GM23338 (cell line): Measurements from ENCODE around the gene NELFB. TPM values are rescaled to one million over a fixed set of nuclear protein-coding genes. Genes with fewer than 3 reads are reported as not detected.

ENCODE experiments used
- ATAC-seq: fragments of 200-7000 bp; cut with Tn5 transposase; 3 replicates; pipeline ENCODE4 v1.9.1; 2020
- DNase-seq: peaks from one replicate; pipeline ENCODE4 v3.0.0-alpha.2; 2015; ENCODE audit warnings: low spot score
- H2AFZ ChIP-seq: fragments of 200-600 bp; sonication (generic); 2 replicates; pipeline ENCODE4 v1.8.0; 2016; ENCODE audit warnings: antibody characterized with exemption, mild to moderate bottlenecking, moderate library complexity
- H3F3A ChIP-seq: fragments of 200-600 bp; sonication (generic); replicated peaks from 2 replicates; pipeline ENCODE4 v1.8.0; 2017; ENCODE audit warnings: antibody characterized with exemption, mixed run types, low read depth
- H3K27ac ChIP-seq: fragments of 200-600 bp; sonication (generic); 2 replicates; pipeline ENCODE4 v1.6.1; 2016; ENCODE audit warnings: low read depth
- H3K27me3 ChIP-seq: fragments of 200-600 bp; sonication (generic); 2 replicates; pipeline ENCODE4 v1.8.0; 2016; ENCODE audit warnings: mild to moderate bottlenecking, mixed run types, moderate library complexity; ENCODE audit not compliant: insufficient read depth
- H3K36me3 ChIP-seq: fragments of 200-600 bp; sonication (generic); 2 replicates; pipeline ENCODE4 v1.8.0; 2016; ENCODE audit warnings: mild to moderate bottlenecking; ENCODE audit not compliant: insufficient read depth
- H3K4me1 ChIP-seq: fragments of 200-600 bp; sonication (generic); 2 replicates; pipeline ENCODE4 v1.8.0; 2016; ENCODE audit warnings: mild to moderate bottlenecking, moderate library complexity; ENCODE audit not compliant: insufficient read depth
- H3K4me2 ChIP-seq: fragments of 200-600 bp; sonication (generic); 2 replicates; pipeline ENCODE4 v1.7.1; 2017; ENCODE audit warnings: mixed run types
- H3K4me3 ChIP-seq: fragments of 200-600 bp; sonication (generic); 2 replicates; pipeline ENCODE4 v1.6.1; 2016; ENCODE audit warnings: mixed run types
- H3K79me2 ChIP-seq: fragments of 200-600 bp; sonication (generic); replicated peaks from 2 replicates; pipeline ENCODE4 v1.8.0; 2017; ENCODE audit warnings: mild to moderate bottlenecking; ENCODE audit not compliant: insufficient read depth
- H3K9me2 ChIP-seq: fragments of 200-600 bp; sonication (generic); 2 replicates; pipeline ENCODE4 v1.8.0; 2017; ENCODE audit not compliant: insufficient read depth
- H4K20me1 ChIP-seq: fragments of 200-600 bp; sonication (generic); replicated peaks from 2 replicates; pipeline ENCODE4 v1.8.0; 2017; ENCODE audit warnings: mild to moderate bottlenecking; ENCODE audit not compliant: insufficient read depth
- H3K27ac Mint-ChIP-seq: 2 replicates; pipeline ENCODE4 v1.8.0; 2020; ENCODE audit warnings: inconsistent platforms, mild to moderate bottlenecking, moderate library complexity, mixed read lengths
- H3K27me3 Mint-ChIP-seq: 3 replicates; pipeline ENCODE4 v1.8.0; 2022; ENCODE audit warnings: low read depth, mild to moderate bottlenecking, moderate library complexity, mixed read lengths, inconsistent platforms; ENCODE audit not compliant: insufficient read depth, poor library complexity
- H3K36me3 Mint-ChIP-seq: 3 replicates; pipeline ENCODE4 v1.8.0; 2021; ENCODE audit warnings: low read depth, mild to moderate bottlenecking, inconsistent platforms, moderate library complexity, mixed read lengths
- H3K4me1 Mint-ChIP-seq: 3 replicates; pipeline ENCODE4 v1.8.0; 2020; ENCODE audit warnings: mild to moderate bottlenecking, inconsistent platforms, mixed read lengths
- H3K4me3 Mint-ChIP-seq: 3 replicates; pipeline ENCODE4 v1.8.0; 2021; ENCODE audit warnings: moderate library complexity, mild to moderate bottlenecking, inconsistent platforms, mixed read lengths
- H3K9me3 Mint-ChIP-seq: 3 replicates; pipeline ENCODE4 v1.8.0; 2020; ENCODE audit warnings: moderate library complexity, mild to moderate bottlenecking, inconsistent platforms, mixed read lengths
- CREB1 ChIP-seq: fragments of 250-450 bp; sonication (Bioruptor Pico); IDR thresholded peaks from 2 replicates; pipeline ENCODE4 v1.5.0; 2020; ENCODE audit warnings: low read depth, mild to moderate bottlenecking, moderate library complexity
- EZH2 ChIP-seq: fragments of 200-600 bp; sonication (generic); IDR thresholded peaks from one replicate; pipeline ENCODE4 v1.8.0; 2017; ENCODE audit warnings: antibody characterized with exemption, mild to moderate bottlenecking, low read depth; ENCODE audit not compliant: unreplicated experiment
- EZH2phosphoT487 ChIP-seq: fragments of 200-600 bp; sonication (generic); IDR thresholded peaks from one replicate; pipeline ENCODE4 v1.8.1; 2018; ENCODE audit warnings: antibody characterized with exemption; ENCODE audit not compliant: unreplicated experiment
- JUNB ChIP-seq: IDR thresholded peaks from one replicate; pipeline ENCODE4 v1.6.1; 2016; ENCODE audit warnings: antibody characterized with exemption; ENCODE audit not compliant: unreplicated experiment
- NANOG ChIP-seq: IDR thresholded peaks from 2 replicates; pipeline ENCODE4 v1.6.1; 2016; ENCODE audit warnings: antibody characterized with exemption, borderline replicate concordance
- POLR2AphosphoS5 ChIP-seq: IDR thresholded peaks from 2 replicates; pipeline ENCODE4 v1.6.1; 2016; ENCODE audit warnings: antibody characterized with exemption, low read depth
- STAT1 ChIP-seq: IDR thresholded peaks from one replicate; pipeline ENCODE4 v1.6.1; 2016; ENCODE audit warnings: antibody characterized with exemption; ENCODE audit not compliant: unreplicated experiment
- ZNF114 ChIP-seq: fragments of 250-450 bp; sonication (Bioruptor Pico); IDR thresholded peaks from 2 replicates; pipeline ENCODE4 v1.5.0; 2020; ENCODE audit warnings: mild to moderate bottlenecking, moderate library complexity
- ZNF331 ChIP-seq: fragments of 250-450 bp; sonication (Bioruptor Pico); IDR thresholded peaks from 2 replicates; pipeline ENCODE4 v1.5.0; 2020; ENCODE audit warnings: low read depth, mild to moderate bottlenecking, moderate library complexity
- polyA plus RNA-seq: library from polyadenylated mRNA; unstranded; fragments of >200 nt; fragmentation: Nextera tagmentation; extraction: Ambion mirVana; gene quantifications from 2 replicates; pipeline ENCODE4 v1.2.1, GENCODE V29; 2016
- total RNA-seq: library from RNA; depleted of rRNA; stranded (reverse); fragments of >200 nt; shearing (Covaris generic); gene quantifications from 2 replicates; pipeline ENCODE4 v1.2.3, GENCODE V29; 2014
- TF ChIP-seq, protein P1 (sequence below): fragments of 250-450 bp; sonication (Bioruptor Pico); IDR thresholded peaks from 2 replicates; pipeline ENCODE4 v1.5.0; 2020; ENCODE audit warnings: mild to moderate bottlenecking, moderate library complexity
- TF ChIP-seq, protein P2 (sequence below): IDR thresholded peaks from one replicate; pipeline ENCODE4 v1.6.1; 2018; ENCODE audit warnings: antibody characterized with exemption; ENCODE audit not compliant: unreplicated experiment
- TF ChIP-seq, protein P3 (sequence below): IDR thresholded peaks from 2 replicates; pipeline ENCODE4 v1.6.1; 2016; ENCODE audit warnings: antibody characterized with exemption
- TF ChIP-seq, protein P4 (sequence below), 2 experiments: fragments of 200-600 bp in 1 of 2; sonication (generic) in 1 of 2; conservative IDR thresholded peaks; 2 replicates each; pipeline versions ENCODE4 v1.5.1 to v1.6.1; 2016 to 2017; ENCODE audit warnings: antibody characterized with exemption in 2 of 2, low read depth in 2 of 2, mild to moderate bottlenecking in 2 of 2, moderate library complexity in 1 of 2

Gene NELFB
- total and polyA plus RNA-seq, 2 experiments from 2014 or later: 30.0 to 97.3 TPM

DNA sequence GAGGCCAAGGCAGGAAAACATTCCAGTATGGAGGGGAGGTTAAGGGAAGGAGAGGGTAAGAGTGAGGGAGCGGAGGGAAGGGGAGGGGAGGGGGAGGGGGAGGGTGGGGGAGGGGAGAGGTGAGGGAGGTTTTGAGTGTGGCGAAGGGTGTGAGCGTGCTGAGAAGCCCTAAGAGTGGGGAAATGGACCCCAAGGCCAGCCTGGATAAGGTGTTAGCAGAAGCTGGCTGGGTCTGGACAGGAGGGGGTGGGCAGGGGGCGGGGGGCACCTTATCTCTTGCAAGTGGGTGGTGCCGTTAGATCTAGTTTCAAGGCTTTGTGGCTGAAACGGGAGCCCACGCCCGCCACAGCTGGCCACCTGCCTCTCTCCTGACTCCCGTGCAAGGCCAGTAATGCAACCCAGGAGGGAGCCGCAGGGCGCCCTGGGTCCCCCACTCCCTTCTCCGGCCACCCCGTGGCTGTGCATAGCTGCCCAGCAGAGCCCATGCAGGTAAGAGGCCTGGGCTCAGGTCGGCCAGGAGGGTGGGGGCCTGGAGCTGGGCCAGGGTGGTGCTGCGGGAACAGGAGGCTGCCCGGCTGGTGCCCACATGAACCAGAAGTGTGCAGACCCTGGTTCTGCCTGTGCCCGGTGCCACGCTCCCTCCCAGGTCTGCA lies 27.1 kb upstream of the NELFB start (continued):
- TF ChIP-seq, protein P1, sequence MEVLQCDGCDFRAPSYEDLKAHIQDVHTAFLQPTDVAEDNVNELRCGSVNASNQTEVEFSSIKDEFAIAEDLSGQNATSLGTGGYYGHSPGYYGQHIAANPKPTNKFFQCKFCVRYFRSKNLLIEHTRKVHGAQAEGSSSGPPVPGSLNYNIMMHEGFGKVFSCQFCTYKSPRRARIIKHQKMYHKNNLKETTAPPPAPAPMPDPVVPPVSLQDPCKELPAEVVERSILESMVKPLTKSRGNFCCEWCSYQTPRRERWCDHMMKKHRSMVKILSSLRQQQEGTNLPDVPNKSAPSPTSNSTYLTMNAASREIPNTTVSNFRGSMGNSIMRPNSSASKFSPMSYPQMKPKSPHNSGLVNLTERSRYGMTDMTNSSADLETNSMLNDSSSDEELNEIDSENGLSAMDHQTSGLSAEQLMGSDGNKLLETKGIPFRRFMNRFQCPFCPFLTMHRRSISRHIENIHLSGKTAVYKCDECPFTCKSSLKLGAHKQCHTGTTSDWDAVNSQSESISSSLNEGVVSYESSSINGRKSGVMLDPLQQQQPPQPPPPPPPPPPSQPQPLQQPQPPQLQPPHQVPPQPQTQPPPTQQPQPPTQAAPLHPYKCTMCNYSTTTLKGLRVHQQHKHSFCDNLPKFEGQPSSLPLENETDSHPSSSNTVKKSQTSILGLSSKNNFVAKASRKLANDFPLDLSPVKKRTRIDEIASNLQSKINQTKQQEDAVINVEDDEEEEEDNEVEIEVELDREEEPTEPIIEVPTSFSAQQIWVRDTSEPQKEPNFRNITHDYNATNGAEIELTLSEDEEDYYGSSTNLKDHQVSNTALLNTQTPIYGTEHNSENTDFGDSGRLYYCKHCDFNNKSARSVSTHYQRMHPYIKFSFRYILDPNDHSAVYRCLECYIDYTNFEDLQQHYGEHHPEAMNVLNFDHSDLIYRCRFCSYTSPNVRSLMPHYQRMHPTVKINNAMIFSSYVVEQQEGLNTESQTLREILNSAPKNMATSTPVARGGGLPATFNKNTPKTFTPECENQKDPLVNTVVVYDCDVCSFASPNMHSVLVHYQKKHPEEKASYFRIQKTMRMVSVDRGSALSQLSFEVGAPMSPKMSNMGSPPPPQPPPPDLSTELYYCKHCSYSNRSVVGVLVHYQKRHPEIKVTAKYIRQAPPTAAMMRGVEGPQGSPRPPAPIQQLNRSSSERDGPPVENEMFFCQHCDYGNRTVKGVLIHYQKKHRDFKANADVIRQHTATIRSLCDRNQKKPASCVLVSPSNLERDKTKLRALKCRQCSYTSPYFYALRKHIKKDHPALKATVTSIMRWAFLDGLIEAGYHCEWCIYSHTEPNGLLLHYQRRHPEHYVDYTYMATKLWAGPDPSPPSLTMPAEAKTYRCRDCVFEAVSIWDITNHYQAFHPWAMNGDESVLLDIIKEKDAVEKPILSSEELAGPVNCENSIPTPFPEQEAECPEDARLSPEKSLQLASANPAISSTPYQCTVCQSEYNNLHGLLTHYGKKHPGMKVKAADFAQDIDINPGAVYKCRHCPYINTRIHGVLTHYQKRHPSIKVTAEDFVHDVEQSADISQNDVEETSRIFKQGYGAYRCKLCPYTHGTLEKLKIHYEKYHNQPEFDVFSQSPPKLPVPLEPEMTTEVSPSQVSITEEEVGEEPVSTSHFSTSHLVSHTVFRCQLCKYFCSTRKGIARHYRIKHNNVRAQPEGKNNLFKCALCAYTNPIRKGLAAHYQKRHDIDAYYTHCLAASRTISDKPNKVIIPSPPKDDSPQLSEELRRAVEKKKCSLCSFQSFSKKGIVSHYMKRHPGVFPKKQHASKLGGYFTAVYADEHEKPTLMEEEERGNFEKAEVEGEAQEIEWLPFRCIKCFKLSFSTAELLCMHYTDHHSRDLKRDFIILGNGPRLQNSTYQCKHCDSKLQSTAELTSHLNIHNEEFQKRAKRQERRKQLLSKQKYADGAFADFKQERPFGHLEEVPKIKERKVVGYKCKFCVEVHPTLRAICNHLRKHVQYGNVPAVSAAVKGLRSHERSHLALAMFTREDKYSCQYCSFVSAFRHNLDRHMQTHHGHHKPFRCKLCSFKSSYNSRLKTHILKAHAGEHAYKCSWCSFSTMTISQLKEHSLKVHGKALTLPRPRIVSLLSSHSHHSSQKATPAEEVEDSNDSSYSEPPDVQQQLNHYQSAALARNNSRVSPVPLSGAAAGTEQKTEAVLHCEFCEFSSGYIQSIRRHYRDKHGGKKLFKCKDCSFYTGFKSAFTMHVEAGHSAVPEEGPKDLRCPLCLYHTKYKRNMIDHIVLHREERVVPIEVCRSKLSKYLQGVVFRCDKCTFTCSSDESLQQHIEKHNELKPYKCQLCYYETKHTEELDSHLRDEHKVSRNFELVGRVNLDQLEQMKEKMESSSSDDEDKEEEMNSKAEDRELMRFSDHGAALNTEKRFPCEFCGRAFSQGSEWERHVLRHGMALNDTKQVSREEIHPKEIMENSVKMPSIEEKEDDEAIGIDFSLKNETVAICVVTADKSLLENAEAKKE: no peak
- no peak for TF ChIP-seq STAT1

DNA sequence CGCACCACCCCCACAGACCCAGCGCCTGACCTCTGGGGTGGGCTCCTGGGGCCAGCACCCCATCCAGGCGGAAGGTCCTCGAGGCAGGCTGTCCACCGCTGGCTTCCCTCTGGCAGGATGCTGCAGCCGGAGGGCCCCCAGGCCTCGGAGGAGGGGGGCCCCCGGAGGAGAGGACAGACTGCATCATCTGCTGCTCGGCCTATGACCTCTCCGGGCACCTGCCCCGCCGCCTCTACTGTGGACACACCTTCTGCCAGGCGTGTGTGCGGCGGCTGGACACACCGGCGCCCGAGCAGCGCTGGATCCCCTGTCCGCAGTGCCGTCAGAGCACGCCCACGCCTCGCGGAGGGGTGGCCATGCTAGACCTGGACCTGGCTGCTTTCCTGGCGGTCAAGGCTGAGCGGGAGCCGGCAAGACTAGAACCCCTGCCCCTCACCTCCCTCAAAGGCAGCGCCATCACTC lies 26.6 kb upstream of the NELFB start:
- H3K4me1 ChIP-seq: no peaks in the 10 kb centered on the region; the same call in 1 of the 2 replicates
- no peaks in the 10 kb centered on the region for H3K9me3 Mint-ChIP-seq
- H3K4me3 Mint-ChIP-seq: no peak overlapping the region
- DNase-seq (no peak), ATAC-seq (no peak)
- H3K4me3 ChIP-seq: no peak overlapping the region
- H3K27me3 ChIP-seq: no peaks in the 10 kb centered on the region
- H3K79me2 ChIP-seq: no peaks in the 10 kb centered on the region
- no peak overlapping the region for H3K27ac ChIP-seq
- 0 out of 2 replicates have a peak, but pooled peaks cover 6% of the 10 kb centered on the region for H3F3A ChIP-seq
- no peaks in the 10 kb centered on the region for H3K36me3 ChIP-seq
- no peaks in the 10 kb centered on the region for H3K36me3 Mint-ChIP-seq
- peaks cover 3% of the 10 kb centered on the region for H3K27me3 Mint-ChIP-seq
- H3K9me2 ChIP-seq: no peaks in the 10 kb centered on the region
- no peak overlapping the region for H3K27ac Mint-ChIP-seq
- H3K4me2 ChIP-seq: no peak overlapping the region
- H3K4me1 Mint-ChIP-seq: peaks cover 2% of the 10 kb centered on the region; the same call in 2 of the 3 replicates
- H2AFZ ChIP-seq: no peak overlapping the region
- H4K20me1 ChIP-seq: no peaks in the 10 kb centered on the region
- TF ChIP-seq JUNB: no peak
- TF ChIP-seq EZH2: no peak
- no peak for TF ChIP-seq POLR2AphosphoS5
- TF ChIP-seq ZNF114: no peak
- TF ChIP-seq EZH2phosphoT487: no peak
- no peak for TF ChIP-seq ZNF331
- TF ChIP-seq, protein P2, sequence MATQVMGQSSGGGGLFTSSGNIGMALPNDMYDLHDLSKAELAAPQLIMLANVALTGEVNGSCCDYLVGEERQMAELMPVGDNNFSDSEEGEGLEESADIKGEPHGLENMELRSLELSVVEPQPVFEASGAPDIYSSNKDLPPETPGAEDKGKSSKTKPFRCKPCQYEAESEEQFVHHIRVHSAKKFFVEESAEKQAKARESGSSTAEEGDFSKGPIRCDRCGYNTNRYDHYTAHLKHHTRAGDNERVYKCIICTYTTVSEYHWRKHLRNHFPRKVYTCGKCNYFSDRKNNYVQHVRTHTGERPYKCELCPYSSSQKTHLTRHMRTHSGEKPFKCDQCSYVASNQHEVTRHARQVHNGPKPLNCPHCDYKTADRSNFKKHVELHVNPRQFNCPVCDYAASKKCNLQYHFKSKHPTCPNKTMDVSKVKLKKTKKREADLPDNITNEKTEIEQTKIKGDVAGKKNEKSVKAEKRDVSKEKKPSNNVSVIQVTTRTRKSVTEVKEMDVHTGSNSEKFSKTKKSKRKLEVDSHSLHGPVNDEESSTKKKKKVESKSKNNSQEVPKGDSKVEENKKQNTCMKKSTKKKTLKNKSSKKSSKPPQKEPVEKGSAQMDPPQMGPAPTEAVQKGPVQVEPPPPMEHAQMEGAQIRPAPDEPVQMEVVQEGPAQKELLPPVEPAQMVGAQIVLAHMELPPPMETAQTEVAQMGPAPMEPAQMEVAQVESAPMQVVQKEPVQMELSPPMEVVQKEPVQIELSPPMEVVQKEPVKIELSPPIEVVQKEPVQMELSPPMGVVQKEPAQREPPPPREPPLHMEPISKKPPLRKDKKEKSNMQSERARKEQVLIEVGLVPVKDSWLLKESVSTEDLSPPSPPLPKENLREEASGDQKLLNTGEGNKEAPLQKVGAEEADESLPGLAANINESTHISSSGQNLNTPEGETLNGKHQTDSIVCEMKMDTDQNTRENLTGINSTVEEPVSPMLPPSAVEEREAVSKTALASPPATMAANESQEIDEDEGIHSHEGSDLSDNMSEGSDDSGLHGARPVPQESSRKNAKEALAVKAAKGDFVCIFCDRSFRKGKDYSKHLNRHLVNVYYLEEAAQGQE: no peak
- no peak for TF ChIP-seq NANOG
- TF ChIP-seq, protein P3, sequence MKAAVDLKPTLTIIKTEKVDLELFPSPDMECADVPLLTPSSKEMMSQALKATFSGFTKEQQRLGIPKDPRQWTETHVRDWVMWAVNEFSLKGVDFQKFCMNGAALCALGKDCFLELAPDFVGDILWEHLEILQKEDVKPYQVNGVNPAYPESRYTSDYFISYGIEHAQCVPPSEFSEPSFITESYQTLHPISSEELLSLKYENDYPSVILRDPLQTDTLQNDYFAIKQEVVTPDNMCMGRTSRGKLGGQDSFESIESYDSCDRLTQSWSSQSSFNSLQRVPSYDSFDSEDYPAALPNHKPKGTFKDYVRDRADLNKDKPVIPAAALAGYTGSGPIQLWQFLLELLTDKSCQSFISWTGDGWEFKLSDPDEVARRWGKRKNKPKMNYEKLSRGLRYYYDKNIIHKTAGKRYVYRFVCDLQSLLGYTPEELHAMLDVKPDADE: no peak
- TF ChIP-seq, protein P4, sequence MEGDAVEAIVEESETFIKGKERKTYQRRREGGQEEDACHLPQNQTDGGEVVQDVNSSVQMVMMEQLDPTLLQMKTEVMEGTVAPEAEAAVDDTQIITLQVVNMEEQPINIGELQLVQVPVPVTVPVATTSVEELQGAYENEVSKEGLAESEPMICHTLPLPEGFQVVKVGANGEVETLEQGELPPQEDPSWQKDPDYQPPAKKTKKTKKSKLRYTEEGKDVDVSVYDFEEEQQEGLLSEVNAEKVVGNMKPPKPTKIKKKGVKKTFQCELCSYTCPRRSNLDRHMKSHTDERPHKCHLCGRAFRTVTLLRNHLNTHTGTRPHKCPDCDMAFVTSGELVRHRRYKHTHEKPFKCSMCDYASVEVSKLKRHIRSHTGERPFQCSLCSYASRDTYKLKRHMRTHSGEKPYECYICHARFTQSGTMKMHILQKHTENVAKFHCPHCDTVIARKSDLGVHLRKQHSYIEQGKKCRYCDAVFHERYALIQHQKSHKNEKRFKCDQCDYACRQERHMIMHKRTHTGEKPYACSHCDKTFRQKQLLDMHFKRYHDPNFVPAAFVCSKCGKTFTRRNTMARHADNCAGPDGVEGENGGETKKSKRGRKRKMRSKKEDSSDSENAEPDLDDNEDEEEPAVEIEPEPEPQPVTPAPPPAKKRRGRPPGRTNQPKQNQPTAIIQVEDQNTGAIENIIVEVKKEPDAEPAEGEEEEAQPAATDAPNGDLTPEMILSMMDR (conservative IDR thresholded peaks at IDR 0.05; ENCODE audit: low read depth in 2 of 2): no peak
- TF ChIP-seq CREB1 (CRISPR knock-in tag): no peak
- no peak for TF ChIP-seq STAT1
